Heart left ventricle (tissue), 16 donors: ENCODE measurements around the gene MB21D2. TPM values are rescaled to one million over a fixed set of nuclear protein-coding genes. Genes with fewer than 3 reads are reported as not detected.
"Not testable (repeated sequence)": the region's sequence is repeated elsewhere in the genome, so short reads cannot be mapped to it uniquely, and the experiment has no call there.

ENCODE experiments used
- ATAC-seq, 4 donors: fragments of 200-7000 bp; cut with Tn5 transposase; one replicate each; pipeline ENCODE4 v1.9.1; 2020 to 2022; ENCODE audit warnings: moderate library complexity in 4 of 4, mild to moderate bottlenecking in 3 of 4, moderate number of reproducible peaks in 1 of 4
- DNase-seq, 5 donors: peaks; one replicate each; pipeline ENCODE4 v3.0.0-alpha.2; 2020
- H3K27ac ChIP-seq, 12 donors: fragments of 200-600 bp; sonication (generic) in 4 of 12; one replicate each; pipeline versions ENCODE4 v1.5.0 to v1.8.0; 2016 to 2022; ENCODE audit warnings: mild to moderate bottlenecking in 2 of 12
- H3K27me3 ChIP-seq, 9 donors: fragments of 200-600 bp; sonication (generic) in 2 of 9; one replicate each; pipeline versions ENCODE4 v1.5.1 to v1.8.0; 2016 to 2022; ENCODE audit warnings: mild to moderate bottlenecking in 3 of 9
- H3K36me3 ChIP-seq, 9 donors: fragments of 200-600 bp; sonication (generic) in 2 of 9; one replicate each; pipeline versions ENCODE4 v1.5.0 to v1.8.0; 2018 to 2022; ENCODE audit warnings: mild to moderate bottlenecking in 2 of 9
- H3K4me1 ChIP-seq, 12 donors: fragments of 200-600 bp; sonication (generic) in 4 of 12; one replicate each; pipeline versions ENCODE4 v1.5.0 to v1.8.0; 2016 to 2022; ENCODE audit warnings: mild to moderate bottlenecking in 3 of 12
- H3K4me3 ChIP-seq, 12 donors: fragments of 200-600 bp; sonication (generic) in 4 of 12; one replicate each; pipeline versions ENCODE4 v1.5.0 to v1.8.0; 2017 to 2022; ENCODE audit warnings: mild to moderate bottlenecking in 9 of 12, moderate library complexity in 4 of 12
- H3K9me3 ChIP-seq, 12 donors: fragments of 200-600 bp; sonication (generic) in 4 of 12; one replicate each; pipeline versions ENCODE4 v1.5.0 to v1.8.0; 2016 to 2022; ENCODE audit warnings: mild to moderate bottlenecking in 1 of 12
- CTCF ChIP-seq, 12 donors: fragments of 200-600 bp; sonication (generic) in 4 of 12; IDR thresholded peaks; one replicate each; pipeline versions ENCODE4 v1.5.0 to v1.8.0; 2018 to 2022; ENCODE audit warnings: antibody characterized with exemption in 12 of 12, mild to moderate bottlenecking in 5 of 12
- POLR2A ChIP-seq, 2 donors: fragments of 450-650 bp; IDR thresholded peaks; one replicate each; pipeline ENCODE4 v1.6.1; 2017; ENCODE audit warnings: antibody characterized with exemption in 2 of 2, mild to moderate bottlenecking in 2 of 2, moderate library complexity in 2 of 2
- WGBS, 4 donors: extraction: QIAGEN DNeasy Blood & Tissue Kit in 2 of 4; methylation state at CpG; one replicate each; pipeline versions ENCODE4 v1.1.5 to v1.1.7; 2013 to 2018; 5-methylcytosine and 5-hydroxymethylcytosine counted together
- intact Hi-C, 10 donors: fragments of 100-400 bp; cut with DNase I; formaldehyde crosslinking; loops; one replicate each; pipeline versions ENCODE4 v1.11.1 to v1.14.2; 2022
- polyA plus RNA-seq, 2 donors: library from polyadenylated mRNA; stranded (reverse); fragments of 200-250 nt; gene quantifications; one replicate each; pipeline ENCODE4 v1.2.3, GENCODE V29; 2013
- total RNA-seq, 9 donors: library from RNA; depleted of rRNA in 2 of 9; stranded (reverse); fragments of >200 nt in 2 of 9; fragmentation: NEBNext Ultra II Directional in 3 of 9; extraction: Animal tissue kit (Norgen Biotek cat#: 25700) in 3 of 9; gene quantifications; one replicate each; pipeline versions ENCODE4 v1.1.0 to v1.2.4, GENCODE V29; 2016 to 2023
- donor health status: ischemic (EF 13 %, LVEDD 7.1; RV severe dilation, severe dysfunction).
- donor health status: healthy with polysubstance abuse.
- donor health status: DM: no; HTN: yes; CAD: no.
- donor health status: DM: no; HTN: no; CAD: no.
- donor health status: ischemic (EF 25% LVEDD 6.9; RV normal size, moderate dysfunction).
- donor health status: ischemic (EF 25% LVEDD 5.7; RV mildly dilated, moderate dysfunction).
- donor health status: healthy.
- donor health status: DM: yes; HTN: yes; CAD: no.
- donor health status: ischemic (EF 35%, LVEDD 5.7; RV mildly dilated, moderate dysfunction).
- donor health status: nonischemic (EF 11% LVEDD 7.7; RV severe dilation, severe dysfunction).
- donor health status: DM: yes; HTN: yes; CAD: no.
- donor health status: PGD.
- donor health status: ischemic (EF 29% LVEDD 5.4; RV normal size, mild dysfunction).
- donor health status: nonischemic (EF 23%, LVEDD 6.1; RV moderate dilation, normal function).

The MB21D2 gene
- total and polyA plus RNA-seq, 11 donors, result 0.91 to 5.0 (median 3.1) TPM

GRCh38 chr3:192778508-192778907 is 139.1 kb downstream of the MB21D2 start:
- WGBS, 4 donors, result 90 to 94% (median 92%) methylated on average over 3 of the region's 3 CpGs
- ATAC-seq (no peak), DNase-seq (no peak)
- TF ChIP-seq CTCF (IDR thresholded peaks at IDR 0.05), result no peak
- no peak for TF ChIP-seq POLR2A (IDR thresholded peaks at IDR 0.05)
- H3K4me1 ChIP-seq, result no peaks in the 10 kb centered on the region
- H3K27me3 ChIP-seq, result no peaks in the 10 kb centered on the region
- no peak overlapping the region for H3K4me3 ChIP-seq
- intact Hi-C loops, result loop anchor here in 5 of 10 donors (10.0 kb wide), 2 partner anchors 214 to 314 kb away; no protein-coding TSS in a partner anchor
- no peak overlapping the region for H3K27ac ChIP-seq
- H3K36me3 ChIP-seq, result no peaks in the 10 kb centered on the region
- H3K9me3 ChIP-seq, result peaks cover 0 to 21% (median 6%) of the 10 kb centered on the region in 12 donors

- H3K27me3 ChIP-seq, ATAC-seq, H3K4me1 ChIP-seq, H3K36me3 ChIP-seq, H3K27ac ChIP-seq, H3K4me3 ChIP-seq, DNase-seq: not testable (repeated sequence)
- 70 to 79% (median 76%) methylated on average over 4 of the region's 4 CpGs for WGBS, 4 donors
- intact Hi-C loops, result loop anchor here in 6 of 10 donors (5.0 to 10.0 kb wide), 4 partner anchors 117 to 310 kb away; no protein-coding TSS in a partner anchor
- H3K9me3 ChIP-seq, result peaks cover 0 to 21% (median 6%) of the 10 kb centered on the region in 12 donors
Observed at GRCh38 chr3:192774341-192774740, 143.3 kb downstream of the MB21D2 start.

- Histone ChIP-seq H3K4me3 (no peak overlapping the region), H3K36me3 (no peaks in the 10 kb centered on the region), H3K27ac (no peak overlapping the region), H3K9me3 (peaks cover 0 to 19% (median 5%) of the 10 kb centered on the region in 12 donors), H3K4me1 (no peaks in the 10 kb centered on the region), H3K27me3 (no peaks in the 10 kb centered on the region)
- WGBS, 4 donors, result 49 to 56% (median 50%) methylated on average over 5 of the region's 5 CpGs
- intact Hi-C loops, result loop anchor here in 7 of 10 donors (1.0 to 10.0 kb wide), 7 partner anchors 115 to 308 kb away; no protein-coding TSS in a partner anchor
- DNase-seq (peak in 4 of 5 donors; percentile 29 to 54 (median 42)), ATAC-seq (peak; percentile 75 to 94 (median 90))
- TF ChIP-seq CTCF (IDR thresholded peaks at IDR 0.05), result peak in 11 of 12 donors; percentile 24 to 67 (median 49)
- no peak for TF ChIP-seq POLR2A (IDR thresholded peaks at IDR 0.05)
Observed at GRCh38 chr3:192772240-192772894, 145.3 kb downstream of the MB21D2 start.

GRCh38 chr3:192758654-192759053 is 159.0 kb downstream of the MB21D2 start:
- Histone ChIP-seq H3K27ac (no peak overlapping the region), H3K9me3 (peaks cover 0 to 1% (median 0%) of the 10 kb centered on the region in 12 donors), H3K36me3 (no peaks in the 10 kb centered on the region), H3K4me3 (no peak overlapping the region), H3K27me3 (no peaks in the 10 kb centered on the region), H3K4me1 (no peaks in the 10 kb centered on the region)
- intact Hi-C loops, result no loop called here
- WGBS, 4 donors, result 83 to 89% (median 85%) methylated on average over 7 of the region's 7 CpGs
- TF ChIP-seq CTCF (IDR thresholded peaks at IDR 0.05) (no peak), POLR2A (IDR thresholded peaks at IDR 0.05) (no peak)
- ATAC-seq (no peak), DNase-seq (no peak)
